Right lobe of liver (tissue), 4 donors: Measurements from ENCODE around the gene ZFYVE1.

Experiments
- POLR2A ChIP-seq: fragments of 450-650 bp; IDR thresholded peaks from one replicate; pipeline ENCODE4 v1.6.1; 2017; ENCODE audit warnings: antibody characterized with exemption, mild to moderate bottlenecking
- TF ChIP-seq, protein P1 (sequence below), 4 donors: fragments of 200-600 bp in 3 of 4; fragments of 450-650 bp in 1 of 4; IDR thresholded peaks; one replicate each; pipeline versions ENCODE4 v1.5.1 to v1.8.0; 2016 to 2022; ENCODE audit warnings: antibody characterized with exemption in 4 of 4, mild to moderate bottlenecking in 2 of 4
- donor health status: DM: no; HTN: no; CAD: no.
- donor health status: DM: no; HTN: no; CAD: no.
- donor health status: DM: no; HTN: yes; CAD: no.

DNA sequence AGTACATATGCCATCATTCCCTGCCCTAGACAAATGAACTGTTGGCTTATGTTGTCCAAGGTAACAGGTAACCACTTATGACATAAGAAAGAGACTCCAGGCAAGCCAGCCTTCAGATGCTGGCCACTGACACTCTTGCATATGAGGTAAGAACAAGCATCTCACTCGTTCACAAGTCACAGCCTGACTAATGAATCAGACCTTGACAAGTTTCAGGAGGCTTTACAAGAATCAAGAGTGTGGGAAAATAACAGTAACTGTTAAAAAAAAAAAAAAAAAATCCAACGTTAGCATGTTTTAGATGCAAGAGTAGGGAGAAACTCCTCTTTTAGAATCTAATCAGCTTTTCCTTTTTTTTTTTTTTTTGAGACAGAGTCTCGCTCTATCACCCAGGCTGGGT lies 40.7 kb downstream of the ZFYVE1 start:
- TF ChIP-seq, protein P1, sequence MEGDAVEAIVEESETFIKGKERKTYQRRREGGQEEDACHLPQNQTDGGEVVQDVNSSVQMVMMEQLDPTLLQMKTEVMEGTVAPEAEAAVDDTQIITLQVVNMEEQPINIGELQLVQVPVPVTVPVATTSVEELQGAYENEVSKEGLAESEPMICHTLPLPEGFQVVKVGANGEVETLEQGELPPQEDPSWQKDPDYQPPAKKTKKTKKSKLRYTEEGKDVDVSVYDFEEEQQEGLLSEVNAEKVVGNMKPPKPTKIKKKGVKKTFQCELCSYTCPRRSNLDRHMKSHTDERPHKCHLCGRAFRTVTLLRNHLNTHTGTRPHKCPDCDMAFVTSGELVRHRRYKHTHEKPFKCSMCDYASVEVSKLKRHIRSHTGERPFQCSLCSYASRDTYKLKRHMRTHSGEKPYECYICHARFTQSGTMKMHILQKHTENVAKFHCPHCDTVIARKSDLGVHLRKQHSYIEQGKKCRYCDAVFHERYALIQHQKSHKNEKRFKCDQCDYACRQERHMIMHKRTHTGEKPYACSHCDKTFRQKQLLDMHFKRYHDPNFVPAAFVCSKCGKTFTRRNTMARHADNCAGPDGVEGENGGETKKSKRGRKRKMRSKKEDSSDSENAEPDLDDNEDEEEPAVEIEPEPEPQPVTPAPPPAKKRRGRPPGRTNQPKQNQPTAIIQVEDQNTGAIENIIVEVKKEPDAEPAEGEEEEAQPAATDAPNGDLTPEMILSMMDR (IDR thresholded peaks at IDR 0.05): no peak
- no peak for TF ChIP-seq POLR2A
